Measurements from ENCODE around the gene DYNLT4.
A peak's percentile ranks its signal among the peaks of the same experiment; 100 is the strongest.
"Not testable (repeated sequence)": the region's sequence is repeated elsewhere in the genome, so short reads cannot be mapped to it uniquely, and the experiment has no call there.

DYNLT4 gene

DNA sequence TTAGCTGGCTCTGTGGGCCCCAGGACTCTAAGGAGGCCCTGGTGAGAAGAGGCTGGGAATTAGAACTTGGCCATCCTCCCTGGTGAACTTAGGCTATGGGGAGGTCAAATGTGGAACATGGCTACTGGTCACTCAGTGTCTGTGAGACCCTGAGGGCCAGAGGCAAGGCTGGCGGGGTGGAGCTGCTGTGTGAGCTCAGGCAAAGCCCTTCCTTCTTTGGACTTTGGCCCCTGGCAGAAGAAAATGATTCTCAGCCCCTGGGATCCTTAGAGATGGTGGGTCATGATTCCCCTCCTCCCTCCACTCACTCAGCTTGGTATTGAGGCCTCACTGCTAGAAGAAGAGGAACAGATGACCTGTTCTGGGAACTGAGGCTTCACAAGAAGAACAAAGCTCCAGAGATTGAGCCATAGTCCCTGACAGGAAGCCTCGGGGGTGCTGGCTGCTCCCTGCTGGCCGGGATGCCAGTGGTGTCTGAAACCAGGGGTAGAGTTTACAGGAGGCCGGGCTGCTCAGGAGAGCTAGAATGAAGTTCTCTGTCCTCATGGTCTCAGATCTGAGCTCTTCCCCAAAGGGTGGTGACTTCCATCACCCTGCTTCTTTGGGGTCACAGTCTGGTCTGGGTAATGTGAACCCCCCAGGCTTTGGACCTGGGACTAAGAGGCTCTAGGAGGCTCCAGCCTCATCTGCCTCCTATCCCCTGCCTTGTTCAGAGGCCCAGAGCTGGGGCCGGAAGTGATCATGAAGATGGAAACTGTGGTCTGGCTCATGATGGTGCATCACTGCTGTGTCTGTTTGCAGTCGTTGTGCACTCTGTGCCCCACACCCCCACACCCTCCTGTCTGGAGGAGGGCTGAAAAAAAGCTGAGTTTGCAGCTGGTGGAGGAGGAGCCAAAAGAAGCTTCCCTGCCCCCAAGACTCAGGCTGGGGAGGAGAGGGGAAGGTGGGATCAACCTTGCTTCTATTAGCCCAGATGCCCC is 2.1 kb upstream of the DYNLT4 start:
- no peak for DNase-seq (ENCODE audit: low read depth)

DNA sequence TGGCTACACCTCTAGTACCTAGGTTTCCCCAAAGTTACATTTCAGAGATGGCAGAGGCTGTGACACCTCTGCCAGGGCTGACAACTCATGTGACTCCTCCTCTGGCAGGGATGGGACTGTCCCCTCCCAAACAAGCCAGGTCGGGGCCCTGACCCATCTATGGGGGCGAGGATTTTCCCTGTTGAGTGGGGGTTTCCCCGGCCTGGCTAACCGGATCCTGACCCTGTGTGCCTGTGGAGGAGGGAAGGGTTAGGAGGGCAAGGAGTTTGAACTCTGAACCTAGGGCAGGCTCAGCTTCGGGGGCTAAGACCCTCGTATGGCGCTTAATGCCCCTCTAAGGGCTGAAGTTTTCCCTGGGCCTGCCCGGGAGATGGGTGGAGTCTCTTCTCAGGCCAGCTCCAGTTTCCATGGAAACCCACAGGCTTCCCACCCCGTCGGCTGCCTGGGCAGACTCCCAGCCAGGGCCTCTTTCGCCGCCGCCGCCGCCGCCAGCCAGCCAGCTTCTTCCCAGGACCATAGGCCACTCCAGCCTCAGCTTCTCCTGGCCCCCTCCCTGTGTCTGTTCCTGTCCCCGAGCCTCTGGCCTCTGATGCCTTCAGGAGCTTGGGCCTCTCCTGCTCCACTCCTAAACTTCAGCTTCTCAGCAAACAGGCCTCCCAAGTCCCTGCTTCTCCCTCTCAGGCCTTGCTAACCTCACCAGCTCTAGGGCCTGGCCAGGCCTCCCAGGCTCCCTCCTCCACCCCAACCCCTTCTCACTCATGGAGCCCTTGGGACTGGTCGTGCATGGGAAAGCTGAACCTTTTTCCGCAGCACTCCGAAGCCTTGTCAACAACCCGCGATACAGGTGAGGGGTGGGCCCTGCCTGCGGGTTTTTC is 1.1 kb upstream of the DYNLT4 start, which contains the start of gene BTBD19:
TSS of gene BTBD19 (plus strand) at position 461 of the 875 bp plus-strand sequence. CDS start at position 759, 298 bp downstream.
- peak; percentile 89 for DNase-seq (ENCODE audit: low read depth)

DNA sequence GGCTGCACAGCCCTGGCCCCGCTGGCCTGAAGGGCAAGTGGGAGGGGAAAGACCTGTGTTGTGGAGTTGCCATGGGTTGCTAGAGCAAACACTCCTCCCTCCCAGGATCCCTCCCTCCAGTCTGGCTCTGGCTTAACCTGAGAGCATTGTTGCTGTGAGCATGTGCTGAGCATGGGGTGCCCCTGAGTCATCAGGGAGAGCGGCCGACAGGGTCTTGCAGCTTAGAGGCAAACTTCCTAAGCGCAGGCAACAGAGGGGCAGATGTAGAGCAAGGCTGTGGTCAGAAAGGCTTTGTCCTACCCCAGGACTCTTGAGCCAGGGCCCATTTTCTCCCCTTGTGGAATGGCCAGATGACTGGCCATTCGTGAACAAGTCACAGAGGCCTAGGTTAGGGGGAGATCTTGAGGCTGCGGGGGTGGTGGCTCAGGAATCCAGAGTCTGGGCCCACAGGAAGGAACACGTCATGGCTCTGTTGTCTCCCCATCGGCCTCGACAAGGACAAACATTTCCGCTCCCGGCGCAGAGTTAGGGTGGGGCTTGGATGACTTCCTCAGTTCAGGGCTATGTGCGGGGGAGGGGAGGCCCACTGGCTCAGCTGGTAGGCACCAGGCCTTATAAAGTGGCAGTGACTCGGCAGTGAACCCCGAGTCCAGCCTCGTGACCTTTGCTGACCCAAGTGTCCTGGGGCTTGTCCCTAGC is 362 bp upstream of the DYNLT4 start:
- peak; percentile 99 for DNase-seq (ENCODE audit: low read depth)

DNA sequence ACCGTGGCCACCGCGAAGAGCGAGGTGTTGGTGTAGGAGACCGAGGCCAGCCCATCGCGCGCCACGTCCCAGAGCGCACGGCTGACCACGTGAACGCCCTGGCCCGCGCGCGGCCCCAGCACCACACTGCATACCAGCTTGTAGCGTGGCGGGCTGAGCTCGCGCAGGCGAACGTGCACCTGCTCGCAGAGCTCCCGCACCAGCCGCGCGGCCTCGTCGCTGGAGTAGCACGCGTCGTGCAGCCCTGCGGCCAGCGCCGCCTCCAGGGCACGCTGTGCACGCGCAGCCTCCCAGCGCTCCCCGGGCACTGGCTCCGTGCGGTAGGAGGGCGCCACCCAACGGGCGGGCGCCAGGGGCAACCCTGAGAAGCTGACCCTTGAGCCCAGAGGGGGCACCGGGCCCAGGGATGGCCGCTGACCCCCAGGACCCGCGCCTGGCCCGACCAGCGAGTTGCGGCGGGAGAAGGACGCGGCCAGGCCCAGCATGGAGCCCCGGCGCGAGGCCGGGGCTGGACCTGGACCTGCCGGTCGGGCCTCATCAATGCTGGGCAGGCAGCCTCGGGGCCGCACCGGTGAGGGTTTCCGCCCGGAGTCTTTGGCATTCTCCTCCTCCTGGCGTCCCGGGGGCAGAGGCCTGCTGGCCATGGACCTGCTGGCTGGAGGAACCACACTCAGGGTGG is 987 bp downstream of the DYNLT4 start:
- DNase-seq (ENCODE audit: low read depth), result no peak

DNA sequence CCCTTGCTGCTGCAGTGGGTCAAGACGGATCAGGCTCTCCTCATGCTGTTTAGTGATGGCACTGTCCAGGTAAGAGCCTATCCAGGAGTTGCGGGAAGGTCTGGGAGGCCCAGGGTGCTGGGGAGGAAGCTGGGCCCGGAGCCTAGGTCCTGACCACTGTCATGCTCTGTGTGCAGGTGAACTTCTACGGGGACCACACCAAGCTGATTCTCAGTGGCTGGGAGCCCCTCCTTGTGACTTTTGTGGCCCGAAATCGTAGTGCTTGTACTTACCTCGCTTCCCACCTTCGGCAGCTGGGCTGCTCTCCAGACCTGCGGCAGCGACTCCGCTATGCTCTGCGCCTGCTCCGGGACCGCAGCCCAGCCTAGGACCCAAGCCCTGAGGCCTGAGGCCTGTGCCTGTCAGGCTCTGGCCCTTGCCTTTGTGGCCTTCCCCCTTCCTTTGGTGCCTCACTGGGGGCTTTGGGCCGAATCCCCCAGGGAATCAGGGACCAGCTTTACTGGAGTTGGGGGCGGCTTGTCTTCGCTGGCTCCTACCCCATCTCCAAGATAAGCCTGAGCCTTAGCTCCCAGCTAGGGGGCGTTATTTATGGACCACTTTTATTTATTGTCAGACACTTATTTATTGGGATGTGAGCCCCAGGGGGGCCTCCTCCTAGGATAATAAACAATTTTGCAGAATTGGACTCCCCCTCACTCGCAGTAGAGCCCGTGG is 1.7 kb downstream of the DYNLT4 start:
- DNase-seq (ENCODE audit: low read depth), result no peak

DNA sequence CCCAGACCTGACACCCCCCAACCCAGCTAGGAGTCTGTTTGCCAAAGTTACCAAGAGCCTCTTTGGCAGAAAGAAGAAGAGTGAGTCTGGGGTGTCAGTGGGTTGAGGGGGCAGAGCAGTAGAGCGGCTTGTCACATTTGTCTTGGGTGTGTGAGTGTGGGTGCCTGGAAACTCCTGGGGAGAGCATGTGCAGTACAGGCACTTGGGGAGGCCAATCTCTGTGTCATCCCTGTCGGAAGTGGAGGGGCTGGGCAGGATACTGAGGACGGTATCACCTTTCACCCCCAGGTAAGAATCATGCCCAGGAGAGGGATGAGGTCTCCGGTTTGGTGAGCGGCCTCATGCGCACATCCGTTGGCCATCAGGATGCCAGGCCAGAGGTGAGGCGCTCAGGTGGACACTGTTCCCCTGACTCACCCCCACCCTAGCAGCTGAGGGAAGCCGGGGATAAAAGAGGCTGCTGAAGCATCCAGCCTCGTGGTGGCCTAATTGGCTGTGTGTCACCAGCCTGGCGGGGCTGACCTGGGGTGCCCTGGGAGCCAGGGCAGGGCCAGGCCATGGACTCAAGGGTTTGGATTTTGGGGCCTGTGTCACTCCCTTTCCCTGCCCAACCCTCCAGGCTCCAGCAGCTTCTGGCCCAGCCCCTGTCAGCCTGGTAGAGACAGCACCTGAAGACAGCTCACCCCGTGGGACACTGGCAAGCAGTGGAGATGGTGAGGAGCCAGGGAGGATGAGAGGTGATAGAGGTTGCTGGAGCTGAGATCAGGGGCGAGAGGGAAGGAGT is 3.6 kb downstream of the DYNLT4 start:
- DNase-seq (ENCODE audit: low read depth), result no peak

DNA sequence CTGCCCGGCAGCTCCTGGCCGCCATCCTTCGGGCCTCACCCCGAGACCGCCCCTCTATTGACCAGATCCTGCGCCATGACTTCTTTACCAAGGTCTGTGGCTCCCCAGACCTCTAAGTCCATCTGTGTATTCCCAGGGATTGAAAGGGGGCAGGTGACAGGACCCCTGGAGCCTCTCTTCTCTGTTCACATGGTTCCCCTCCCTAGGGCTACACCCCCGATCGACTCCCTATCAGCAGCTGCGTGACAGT is 4.2 kb downstream of the DYNLT4 start:
- no peak for DNase-seq (ENCODE audit: low read depth)

DNA sequence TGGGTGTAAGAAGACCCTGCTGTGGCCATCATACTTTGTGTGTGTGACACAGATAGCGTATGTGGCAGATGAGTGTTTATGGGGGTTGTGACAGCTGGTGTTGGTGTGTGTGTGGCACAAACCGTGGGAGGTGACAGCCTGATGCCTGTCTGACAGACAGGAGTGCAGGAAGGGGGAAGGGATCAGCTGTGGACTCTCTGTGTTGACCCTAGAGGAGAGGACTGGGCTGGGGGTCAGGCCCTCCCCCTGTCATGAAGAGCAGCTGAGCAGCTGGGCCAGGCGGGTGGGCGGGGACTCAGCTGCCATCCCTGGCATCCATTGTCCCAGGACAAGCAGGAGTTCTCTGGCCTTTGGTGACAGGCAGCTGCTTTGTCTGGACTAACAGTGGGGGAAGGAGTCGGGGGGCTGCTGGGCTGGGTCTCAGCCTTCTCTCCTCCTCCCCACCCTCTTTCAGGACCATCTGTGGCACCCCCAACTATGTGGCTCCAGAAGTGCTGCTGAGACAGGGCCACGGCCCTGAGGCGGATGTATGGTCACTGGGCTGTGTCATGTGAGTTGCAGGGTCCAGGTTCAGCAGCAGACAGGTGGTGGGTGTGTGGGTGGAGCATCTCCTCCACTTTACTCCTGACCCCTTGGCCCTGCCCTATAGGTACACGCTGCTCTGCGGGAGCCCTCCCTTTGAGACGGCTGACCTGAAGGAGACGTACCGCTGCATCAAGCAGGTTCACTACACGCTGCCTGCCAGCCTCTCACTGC is 4.7 kb downstream of the DYNLT4 start:
- DNase-seq (ENCODE audit: low read depth), result no peak

DNA sequence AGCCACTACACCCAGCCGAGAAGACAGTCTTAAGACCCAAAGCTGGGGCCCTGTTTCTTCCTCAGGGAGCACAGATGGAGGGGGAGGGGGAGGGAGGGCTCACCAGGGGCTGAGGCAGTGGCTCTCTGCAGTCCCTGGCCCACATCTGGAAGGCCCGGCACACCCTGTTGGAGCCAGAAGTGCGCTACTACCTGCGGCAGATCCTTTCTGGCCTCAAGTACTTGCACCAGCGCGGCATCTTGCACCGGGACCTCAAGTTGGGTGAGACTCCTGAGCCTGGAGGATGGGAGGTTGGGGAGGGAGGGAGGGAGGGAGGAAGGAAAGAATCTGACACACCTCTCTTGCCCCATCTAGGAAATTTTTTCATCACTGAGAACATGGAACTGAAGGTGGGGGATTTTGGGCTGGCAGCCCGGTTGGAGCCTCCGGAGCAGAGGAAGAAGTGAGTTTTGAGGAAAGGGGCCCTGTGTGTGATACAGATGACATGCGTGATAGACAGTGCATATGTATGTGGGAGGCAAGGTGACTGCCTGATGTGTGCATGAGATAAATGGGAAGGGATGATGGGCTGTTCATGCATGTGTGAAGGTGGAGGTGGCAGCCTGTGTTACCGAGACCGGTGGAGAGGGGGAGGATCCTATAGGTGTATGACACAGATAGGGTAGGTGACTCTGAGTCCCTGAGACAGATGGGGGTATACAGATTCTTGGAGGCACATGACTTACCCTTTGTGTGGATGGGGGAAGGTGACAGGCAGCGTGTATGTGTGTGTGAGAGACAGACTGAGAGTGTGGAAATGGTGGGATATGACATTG is 5.5 kb downstream of the DYNLT4 start:
- DNase-seq (ENCODE audit: low read depth), result no peak

DNA sequence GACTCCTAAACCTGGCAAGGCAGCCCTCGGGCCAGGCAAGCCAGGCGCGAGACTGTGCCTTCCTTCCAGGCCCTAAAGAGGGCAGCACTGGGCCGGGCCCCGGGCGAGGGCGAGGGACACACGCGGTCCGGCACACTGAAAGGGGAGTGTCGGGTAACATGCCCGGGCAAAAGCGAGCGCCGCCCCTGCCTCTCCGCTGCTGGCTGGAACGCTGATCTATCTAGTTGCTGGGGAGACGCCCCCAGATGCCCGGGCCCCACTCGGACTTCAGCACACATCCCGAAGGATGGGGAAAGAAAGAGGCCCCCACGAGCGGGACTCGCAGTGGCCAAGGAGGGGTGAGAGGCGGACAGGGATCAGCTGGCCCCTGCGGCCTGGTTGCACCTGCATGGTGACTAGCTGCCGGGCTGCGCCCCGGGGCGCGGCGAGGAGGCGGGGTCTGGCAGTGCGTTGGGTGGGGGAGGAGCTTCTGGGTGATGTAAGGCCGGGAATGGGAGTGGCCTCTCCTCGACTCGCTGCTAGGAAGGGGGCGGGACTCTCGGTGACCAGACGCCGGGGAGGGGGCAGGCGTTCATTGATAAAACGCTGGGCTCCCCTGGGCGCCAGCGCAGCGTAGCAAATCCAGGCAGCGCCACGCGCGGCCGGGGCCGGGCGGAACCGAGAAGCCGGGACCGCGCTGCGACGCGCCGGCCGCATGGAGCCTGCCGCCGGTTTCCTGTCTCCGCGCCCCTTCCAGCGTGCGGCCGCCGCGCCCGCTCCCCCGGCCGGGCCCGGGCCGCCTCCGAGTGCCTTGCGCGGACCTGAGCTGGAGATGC is 7.2 kb downstream of the DYNLT4 start, which contains the start of gene PLK3:
TSS of gene PLK3 (plus strand) at position 608 of the 815 bp plus-strand sequence. CDS start at position 695, 87 bp downstream.
- DNase-seq (ENCODE audit: low read depth), result peak; percentile 97

DNA sequence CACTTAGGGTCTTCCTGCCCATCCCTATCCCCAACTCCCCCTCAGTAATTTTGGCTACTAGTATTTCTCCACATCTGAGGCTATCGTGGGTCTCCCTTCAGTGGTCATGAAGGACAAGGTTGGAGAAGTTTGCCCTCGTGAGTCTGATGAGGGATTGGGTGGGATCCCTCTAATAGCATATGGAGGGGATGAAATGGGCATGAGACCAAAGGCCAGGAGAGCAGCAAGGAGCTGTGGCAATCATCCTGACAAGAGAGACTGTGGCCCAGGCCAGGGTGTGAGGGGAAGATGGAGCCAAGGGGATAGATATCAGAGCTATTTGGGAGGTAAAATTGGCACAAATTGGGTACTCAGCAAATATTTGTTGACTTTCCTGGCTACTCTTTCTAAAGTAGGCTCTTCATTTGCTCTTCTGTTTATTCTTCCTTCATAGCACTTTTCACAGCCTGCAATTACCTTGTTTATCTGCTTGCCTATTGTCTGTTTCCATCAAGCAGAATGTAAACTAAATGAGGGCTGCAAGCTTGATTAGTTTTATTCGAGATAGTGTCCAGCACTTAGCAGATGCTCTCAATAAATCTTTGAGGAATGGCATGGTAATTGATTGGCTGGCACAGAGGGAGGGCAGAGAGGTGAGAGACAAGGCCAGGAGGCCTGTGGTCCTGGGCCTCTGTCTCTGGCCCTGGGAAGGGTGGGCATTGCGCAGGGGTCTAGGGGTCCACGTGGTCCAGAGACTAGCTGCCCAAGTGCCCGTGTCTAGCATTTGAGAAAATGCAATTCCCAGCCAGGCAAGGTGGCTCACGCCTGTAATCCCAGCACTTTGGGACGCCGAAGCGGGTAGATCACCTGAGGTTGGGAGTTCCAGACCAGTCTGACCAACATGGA is 8.4 kb downstream of the DYNLT4 start:
- no peak for DNase-seq (ENCODE audit: low read depth)

DNA sequence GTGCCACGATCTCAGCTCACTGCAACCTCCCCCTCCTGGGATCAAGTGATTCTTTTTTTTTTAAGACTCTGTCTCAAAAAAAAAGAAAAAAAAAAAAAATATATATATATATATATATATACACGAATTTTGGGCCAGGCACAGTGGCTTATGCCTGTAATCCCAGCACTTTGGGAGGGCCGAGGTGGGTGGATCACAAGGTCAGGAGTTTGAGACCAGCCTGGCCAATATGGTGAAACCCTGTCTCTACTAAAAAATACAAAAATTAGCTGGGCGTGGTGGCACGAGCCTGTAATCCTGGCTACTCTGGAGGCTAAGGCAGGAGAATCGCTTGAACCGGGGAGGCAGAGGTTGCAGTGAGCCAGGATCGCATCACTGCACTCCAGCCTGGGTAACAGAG is 9.3 kb downstream of the DYNLT4 start:
- not testable (repeated sequence) for DNase-seq (ENCODE audit: low read depth)

DNA sequence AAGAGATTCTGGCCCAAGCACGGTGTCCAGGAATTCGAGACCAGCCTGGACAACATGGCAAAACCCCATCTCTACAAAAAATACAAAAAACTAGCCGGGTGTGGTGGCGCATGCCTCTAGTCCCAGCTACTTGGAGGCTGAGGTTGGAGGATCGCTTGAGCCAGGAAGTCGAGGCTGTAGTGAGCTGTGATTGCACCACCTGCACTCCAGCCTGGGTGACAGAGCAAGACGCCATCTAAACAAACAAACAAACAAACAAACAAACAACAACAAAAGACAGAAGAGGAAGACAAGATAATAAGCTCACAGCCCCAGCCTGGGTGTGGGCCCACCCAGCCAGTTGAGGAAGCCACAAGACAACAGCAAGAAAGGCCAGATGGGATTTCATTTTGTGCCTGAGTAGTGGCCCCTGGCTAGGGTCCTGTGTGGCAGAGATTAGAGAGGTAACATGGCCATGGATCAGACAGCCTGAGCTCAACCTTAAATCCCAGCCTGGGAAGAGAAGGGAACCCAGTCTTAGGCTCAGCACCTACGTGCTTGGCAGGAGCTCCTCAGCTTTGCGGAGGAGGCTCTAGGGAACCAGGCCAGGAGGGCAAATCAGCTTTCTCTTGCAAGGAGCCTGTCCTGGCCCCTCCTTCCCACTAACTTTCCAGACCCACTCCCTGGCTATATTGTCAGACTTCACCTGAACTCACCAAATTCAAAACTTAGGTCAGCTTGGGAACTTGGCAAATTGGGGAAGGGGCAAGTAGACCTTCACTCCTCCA is 14.2 kb downstream of the DYNLT4 start:
- no peak for DNase-seq (ENCODE audit: low read depth)

DNA sequence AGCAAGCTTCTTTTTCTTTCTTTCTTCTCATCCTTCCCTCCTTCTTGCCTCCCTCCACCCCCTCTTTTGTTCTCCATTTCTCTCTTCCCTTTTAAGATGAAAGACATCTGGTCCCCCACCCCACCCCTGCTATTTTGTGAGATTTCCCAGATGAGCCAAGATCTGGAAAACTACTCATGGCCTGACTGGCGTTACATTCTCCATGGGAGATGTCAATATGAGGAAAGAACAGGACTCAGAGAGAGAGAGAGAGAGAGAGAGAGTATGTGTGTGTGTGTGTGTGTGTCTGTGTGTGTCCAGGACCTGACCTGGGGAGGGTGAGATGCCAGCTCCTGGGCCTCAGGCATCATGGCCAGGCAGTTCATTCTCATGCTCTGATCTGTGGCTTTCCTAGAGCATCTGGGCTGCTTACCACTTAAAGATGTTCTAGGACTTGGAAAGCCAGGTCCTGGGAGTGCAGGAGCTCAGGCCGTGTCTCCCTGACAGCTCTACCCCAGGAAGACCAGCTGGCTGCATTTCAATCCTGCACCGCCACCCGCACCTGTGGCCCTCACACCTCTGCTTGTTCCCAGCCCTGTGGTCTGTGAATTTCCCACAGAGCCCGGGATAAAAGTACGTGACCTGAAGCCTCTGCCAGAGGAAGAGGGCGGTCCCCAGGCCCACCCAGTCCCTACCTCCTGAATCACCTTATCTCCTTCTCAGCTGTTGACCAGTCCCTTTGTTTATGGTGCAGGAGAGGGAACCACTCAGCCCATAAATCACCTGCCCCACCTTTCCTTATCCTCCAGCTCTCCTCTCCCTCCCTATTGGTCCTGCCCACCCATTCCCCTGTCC is 16.0 kb downstream of the DYNLT4 start:
- no peak for DNase-seq (ENCODE audit: low read depth)
